GM19240 (cell line): Measurements from ENCODE around the gene LHX1.

Experiments
- DNase-seq: peaks from one replicate; pipeline ENCODE4 v3.0.0; 2011; ENCODE audit warnings: low spot score; ENCODE audit not compliant: insufficient read length

LHX1 gene

DNA sequence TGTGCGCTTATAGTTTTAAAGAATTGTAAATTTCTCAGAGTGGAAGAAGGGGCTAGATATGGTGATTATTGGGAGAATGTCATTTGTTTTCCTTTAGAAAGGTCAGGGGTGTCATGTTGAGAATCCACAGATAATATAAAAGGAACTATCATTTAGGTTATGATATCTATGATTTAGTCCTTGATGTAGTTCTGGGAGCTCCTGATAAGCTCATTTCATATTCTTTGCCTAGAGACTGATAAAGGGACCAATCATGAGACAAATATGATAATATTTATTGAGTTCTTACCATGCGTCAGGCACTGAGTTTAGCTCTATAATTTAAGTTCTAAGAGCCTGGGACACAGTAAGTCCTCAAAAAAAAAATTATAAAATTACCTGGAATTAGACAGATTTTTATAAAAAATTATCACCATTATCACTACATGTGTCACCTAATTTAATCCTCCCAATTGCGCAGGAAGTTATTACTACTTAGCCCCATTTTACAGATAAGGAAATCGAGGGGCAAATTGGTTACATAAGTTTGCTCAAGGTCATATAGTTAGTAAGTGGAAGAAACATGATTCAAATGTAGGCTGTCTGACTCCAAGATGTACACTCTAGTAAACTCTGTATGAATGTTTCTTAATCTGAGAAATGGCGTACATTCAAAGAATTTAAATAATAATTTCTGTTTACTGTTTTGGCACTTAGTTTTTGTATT lies 14.0 kb downstream of the LHX1 start:
- DNase-seq: no peak

DNA sequence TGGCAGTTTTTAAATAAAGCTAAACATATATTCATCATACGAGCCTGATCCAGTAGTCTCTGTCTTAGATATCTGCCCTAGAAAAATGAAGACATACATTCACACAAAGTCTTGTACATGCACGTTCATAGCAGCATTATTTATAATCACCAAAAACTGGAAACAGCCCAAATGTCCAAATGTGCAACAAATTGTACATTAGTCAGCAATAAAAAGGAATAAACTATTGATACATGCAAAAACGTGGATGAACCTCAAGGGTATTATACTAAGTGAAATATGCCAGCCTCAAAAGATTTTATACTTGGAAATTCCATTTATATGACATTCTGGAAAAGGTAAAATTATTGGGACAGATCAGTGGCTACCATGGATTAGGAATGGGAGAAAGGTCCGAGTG lies 34.2 kb downstream of the LHX1 start:
- DNase-seq: no peak

DNA sequence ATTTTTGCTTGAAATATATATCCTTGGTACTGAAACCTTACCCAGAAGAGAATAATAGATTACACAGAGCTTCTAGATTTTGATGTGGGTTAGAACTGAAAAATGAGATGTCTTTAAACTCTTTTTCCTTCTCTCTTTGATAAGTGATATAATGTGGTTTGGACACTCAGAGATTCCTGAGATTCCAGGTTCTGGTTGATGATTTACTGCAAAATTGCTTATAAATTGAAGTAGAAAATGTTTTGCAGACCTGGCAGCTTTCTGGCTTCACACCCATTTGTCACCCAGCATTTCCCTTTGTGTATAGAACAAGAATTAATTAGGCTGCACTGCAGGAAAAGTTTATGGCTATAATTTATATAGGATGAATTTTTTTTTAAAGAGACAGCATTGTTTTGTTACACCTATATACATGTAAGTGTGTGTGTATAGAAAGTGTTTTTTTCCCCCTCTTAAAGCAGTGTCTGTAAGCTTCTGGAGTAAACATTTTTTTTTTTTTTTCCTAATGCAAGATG lies 35.0 kb downstream of the LHX1 start:
- no peak for DNase-seq

DNA sequence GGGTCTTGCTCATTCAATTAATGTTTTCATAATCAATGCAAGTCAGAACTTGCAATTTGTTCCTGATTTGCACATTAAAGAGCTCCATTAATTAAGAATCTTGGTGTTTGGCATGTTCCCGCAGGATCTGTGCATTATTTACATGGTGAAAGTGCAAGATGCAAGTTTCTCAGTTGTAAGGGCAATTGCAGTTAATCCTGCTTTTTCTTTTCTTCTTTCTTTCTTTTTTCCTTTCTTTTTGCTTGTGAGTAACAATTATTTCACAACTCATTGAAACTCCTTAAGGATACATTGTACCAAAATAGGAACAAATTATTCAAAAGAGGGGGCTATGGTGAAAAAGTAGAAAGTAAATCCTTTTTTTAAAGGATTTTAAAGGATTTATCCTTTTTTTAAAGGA lies 35.6 kb downstream of the LHX1 start:
- no peak for DNase-seq

DNA sequence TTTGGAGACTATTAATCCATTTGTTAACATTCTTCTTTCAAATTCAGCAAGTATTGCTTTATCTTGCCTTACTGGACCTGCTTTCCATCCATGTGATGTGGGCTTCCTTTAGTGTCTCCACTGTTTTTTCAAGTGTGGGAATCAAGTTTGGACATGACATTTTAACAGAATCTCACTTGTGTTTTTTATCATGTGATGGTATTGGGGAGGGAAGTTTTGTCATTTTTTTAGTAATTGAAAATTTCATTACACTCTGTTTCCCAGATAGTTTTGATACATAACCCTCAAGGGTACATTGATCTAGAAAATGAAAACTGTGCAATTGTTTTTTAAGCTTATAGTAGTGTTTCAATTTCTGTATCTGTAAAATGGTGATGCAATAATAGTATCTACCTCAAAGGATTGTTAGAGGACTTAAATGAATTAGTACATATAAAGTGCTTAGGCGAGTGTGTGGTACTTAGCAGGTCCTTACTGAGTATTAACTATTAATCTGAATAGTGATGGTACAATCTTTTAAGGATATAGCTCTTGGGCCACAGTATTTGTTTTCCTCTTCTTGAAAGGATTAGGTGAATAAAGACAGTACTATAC lies 38.7 kb downstream of the LHX1 start:
- no peak for DNase-seq

DNA sequence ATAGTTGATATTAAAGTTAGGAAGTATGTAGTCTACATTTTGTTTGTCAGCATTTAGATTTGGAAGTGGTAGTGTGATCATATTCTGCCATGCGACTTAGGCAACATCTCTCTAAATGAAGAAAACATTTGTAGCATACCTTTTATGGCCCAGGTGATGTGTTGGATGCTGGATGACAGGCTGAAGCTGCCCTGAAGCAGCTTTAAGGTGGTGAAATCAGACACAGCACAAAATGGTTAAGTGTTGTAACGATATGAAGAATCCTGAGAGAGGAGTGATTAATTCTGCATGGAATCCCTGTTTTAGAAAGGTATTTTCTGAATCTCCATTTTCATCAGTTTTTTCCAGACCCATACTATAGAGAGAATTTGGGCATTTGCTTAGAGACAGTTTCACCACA lies 39.8 kb downstream of the LHX1 start:
- no peak for DNase-seq

DNA sequence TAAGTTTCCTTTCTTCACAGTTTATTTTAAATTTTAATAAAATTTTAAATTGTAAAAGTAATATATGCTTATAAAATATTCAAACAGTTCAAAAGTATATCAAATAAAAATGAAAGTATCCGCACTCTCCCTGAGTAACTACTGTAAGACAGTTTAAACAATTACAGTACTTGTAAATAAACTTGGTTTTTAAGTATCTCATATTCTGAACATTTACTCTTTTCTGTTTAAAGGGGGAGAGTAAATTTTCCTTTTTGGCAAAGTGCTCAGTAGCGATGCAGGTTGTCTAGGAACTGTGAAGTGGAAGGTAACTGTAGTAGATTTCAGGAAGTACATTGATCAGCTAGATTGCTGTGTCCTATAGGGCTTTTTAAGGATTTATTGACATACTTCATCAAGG lies 40.3 kb downstream of the LHX1 start:
- DNase-seq: no peak

DNA sequence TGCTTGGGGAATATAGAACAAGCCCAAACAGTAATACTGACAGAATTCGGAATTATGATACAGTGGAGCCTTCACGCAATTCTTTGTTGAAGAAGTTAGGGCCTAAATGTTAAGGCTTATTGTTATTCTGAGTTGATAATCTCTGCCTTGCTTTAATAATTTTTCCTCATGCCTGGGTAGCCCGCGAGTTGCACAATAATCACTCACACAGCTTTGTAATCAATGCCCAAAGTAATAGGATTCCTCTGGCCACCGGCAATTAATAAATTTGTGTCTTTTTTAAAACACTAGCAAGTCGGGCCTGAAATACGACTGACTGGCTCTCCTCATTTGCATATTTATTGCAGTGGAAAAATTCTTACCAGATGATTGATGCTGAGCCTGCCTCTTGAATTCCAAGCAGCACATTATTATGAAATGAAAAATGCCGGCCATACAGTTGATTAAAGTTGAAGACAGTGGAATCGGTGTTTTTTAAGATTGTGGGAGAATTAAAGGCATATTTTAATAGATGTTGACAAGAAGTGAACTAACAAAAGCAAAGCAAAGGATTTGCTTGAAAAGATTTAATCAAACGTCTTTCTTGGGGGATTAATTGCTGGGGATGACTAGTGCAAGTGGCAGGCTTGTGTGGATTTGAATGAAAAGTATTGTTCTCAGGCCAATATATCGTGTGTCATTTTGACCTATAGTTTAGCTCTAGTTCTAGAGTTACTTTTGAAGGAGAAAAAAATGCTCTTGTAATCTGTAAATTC lies 41.7 kb downstream of the LHX1 start:
- DNase-seq: no peak

DNA sequence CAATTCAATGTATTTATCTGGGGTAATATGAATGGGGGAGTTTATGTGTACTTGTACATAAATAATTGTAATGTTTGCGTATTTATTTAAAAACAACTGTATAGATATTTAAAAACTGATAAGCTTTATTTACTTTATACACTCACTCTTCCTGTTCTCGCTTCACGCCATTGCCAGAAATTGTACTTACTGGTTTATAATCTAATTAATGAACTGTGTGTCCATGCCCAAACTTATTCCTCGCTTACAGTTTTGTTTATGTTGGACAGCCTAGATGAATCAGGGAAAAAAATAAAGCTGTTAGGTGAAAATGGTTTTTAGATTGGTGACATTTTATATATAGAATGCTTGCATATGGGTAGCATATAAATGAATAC lies 42.3 kb downstream of the LHX1 start:
- no peak for DNase-seq

DNA sequence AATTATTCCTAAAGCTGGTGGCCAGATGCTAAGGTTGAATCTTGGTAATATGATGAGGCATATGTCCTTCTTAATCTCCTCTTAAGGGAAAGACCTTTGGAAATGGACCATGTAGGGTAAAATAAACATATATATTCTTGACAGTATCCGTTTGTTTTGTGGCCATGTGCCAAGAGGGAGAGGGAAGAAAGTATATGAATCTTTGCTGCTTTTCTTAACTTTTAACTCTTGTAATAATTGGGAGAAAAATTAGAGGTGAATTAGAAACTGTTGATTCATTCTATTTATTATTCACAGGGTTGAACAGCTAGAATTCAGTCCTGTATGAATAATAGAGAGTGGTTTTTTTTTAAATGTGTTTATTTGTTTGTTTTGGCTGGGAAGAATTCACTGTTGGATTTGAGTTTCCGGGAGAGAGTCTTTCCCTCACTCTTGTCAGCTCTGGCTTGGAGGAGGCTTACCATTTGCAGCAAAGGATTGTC lies 43.0 kb downstream of the LHX1 start:
- DNase-seq: no peak

DNA sequence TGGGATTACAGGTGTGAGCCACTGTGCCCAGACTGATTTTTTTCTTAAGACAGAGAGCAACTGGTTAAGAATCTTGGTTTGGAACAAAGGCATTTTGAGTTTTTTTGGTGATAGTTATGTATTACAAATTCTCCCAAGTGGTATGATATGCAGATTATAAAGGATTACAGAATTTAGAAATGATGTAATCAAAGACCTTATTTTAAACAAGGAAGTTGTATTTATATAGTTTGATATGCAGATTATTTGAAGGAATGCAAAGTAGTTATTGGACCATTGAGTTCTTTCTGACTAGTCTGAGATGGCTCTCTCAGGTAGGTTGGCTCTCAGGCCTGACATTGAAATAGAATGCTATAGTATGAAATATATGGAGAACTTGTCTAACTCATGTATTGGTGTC lies 46.3 kb downstream of the LHX1 start:
- no peak for DNase-seq

DNA sequence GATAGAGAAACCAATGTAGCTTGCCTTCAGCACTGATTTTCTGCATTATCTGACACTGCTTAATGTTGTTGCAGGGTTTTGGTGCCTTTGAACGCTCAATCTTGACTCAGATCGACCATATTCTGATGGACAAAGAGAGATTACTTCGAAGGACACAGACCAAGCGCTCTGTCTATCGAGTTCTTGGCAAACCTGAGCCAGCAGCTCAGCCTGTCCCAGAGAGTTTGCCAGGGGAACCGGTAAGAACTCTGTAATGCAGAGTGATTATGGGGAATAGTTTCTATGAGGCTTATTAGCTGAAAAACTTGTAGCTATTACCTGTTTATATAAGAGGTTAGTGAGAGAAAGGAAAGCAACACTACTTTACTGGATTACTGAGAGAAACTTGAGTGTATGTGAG lies 51.9 kb downstream of the LHX1 start:
- no peak for DNase-seq

DNA sequence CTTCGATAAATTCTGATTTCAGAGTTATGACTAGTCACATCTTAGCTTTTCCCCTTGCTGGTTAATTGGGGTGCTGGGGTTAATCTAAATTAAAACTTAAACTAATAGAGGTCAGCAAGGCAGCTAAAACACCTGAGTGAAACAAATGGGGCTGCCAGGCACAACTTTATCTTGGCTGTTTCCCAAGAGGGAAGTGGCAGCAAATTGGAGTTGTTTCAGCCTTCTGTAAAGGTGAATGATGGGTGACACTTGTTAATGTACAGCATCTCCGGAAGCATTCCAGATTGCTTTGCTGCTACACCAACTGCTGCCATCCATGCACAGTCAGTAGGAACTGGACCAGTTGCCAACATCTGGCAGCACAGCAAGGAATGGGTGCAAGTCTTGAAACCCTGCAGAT lies 55.4 kb downstream of the LHX1 start:
- no peak for DNase-seq

DNA sequence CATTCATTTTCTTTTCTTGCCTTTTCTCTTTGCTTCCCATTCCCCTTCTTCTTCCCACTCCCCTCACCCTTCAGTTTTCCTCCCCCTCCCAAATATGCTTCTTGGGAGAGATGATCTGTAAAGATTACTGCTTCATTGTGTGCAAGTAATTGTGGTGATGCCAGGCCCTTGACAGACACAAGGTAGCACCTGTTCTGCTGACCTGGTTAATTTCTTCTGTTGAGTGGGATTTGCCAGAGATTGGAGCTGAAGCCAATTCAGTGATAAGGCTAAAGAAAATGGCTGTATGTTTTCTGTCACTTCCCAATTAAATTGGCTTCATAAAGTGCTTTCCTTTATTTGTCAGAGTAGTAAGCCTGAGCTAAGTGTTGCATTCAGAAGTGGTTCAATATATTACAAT lies 56.0 kb downstream of the LHX1 start:
- DNase-seq: no peak
